HepG2 (cell line): Measurements from ENCODE around the gene C20orf204. TPM values are rescaled to one million over a fixed set of nuclear protein-coding genes. Genes with fewer than 3 reads are reported as not detected.
A peak's percentile ranks its signal among the peaks of the same experiment; 100 is the strongest.

Experiments used
- ETV5 ChIP-seq: IDR thresholded peaks from 2 replicates; pipeline ENCODE4 v1.6.1; 2018; ENCODE audit warnings: missing biosample characterization, missing genetic modification reagents, inconsistent platforms, borderline replicate concordance
- PITX1 ChIP-seq: sonication (generic); formaldehyde crosslinking; IDR thresholded peaks from 2 replicates; pipeline ENCODE4 v1.5.1; 2020; ENCODE audit warnings: mild to moderate bottlenecking, missing genetic modification reagents
- PLRG1 ChIP-seq: fragments of 450-650 bp; conservative IDR thresholded peaks from 2 replicates; pipeline ENCODE4 v1.6.1; 2016
- PRDM4 ChIP-seq: sonication (generic); formaldehyde crosslinking; IDR thresholded peaks from 2 replicates; pipeline ENCODE4 v1.9.0; 2021; ENCODE audit warnings: missing genetic modification reagents, borderline replicate concordance
- ZBTB25 ChIP-seq: IDR thresholded peaks from 2 replicates; pipeline ENCODE4 v1.6.1; 2018; ENCODE audit warnings: missing genetic modification reagents
- ZKSCAN5 ChIP-seq: sonication (generic); formaldehyde crosslinking; IDR thresholded peaks from 2 replicates; pipeline ENCODE4 v1.5.1; 2020; ENCODE audit warnings: mild to moderate bottlenecking, missing genetic modification reagents
- ZNF350 ChIP-seq: sonication (generic); formaldehyde crosslinking; IDR thresholded peaks from 2 replicates; pipeline ENCODE4 v1.4.0; 2020; ENCODE audit warnings: mild to moderate bottlenecking, low read depth, missing genetic modification reagents, borderline replicate concordance
- polyA plus RNA-seq, 8 experiments: library from polyadenylated mRNA; depleted of rRNA in 3 of 8; stranded (reverse) in 7 of 8; unstranded in 1 of 8; fragments of >200 nt; fragmentation: Illumina TruSeq in 4 of 8; extraction: Trizol in 4 of 8; gene quantifications; 2 replicates each; pipeline versions ENCODE4 v1.2.1 to v1.2.3, GENCODE V29; 2011 to 2016; ENCODE audit warnings: low read depth in 4 of 8, missing spikeins in 1 of 8, mixed read lengths in 1 of 8; ENCODE audit not compliant: insufficient read depth in 1 of 8
- total RNA-seq, 5 experiments: library from RNA; depleted of rRNA; stranded (reverse); fragments of >200 nt; fragmentation: Illumina TruSeq; extraction: Trizol; gene quantifications; 2 replicates each; pipeline ENCODE4 v1.2.3, GENCODE V29; 2016; ENCODE audit warnings: low read depth in 1 of 5

Gene C20orf204
- total and polyA plus RNA-seq, 2 of the 13 experiments (the other 11 are each of a cell fraction or from before 2014, with no cell fraction given): 22.1 to 80.0 TPM

DNA sequence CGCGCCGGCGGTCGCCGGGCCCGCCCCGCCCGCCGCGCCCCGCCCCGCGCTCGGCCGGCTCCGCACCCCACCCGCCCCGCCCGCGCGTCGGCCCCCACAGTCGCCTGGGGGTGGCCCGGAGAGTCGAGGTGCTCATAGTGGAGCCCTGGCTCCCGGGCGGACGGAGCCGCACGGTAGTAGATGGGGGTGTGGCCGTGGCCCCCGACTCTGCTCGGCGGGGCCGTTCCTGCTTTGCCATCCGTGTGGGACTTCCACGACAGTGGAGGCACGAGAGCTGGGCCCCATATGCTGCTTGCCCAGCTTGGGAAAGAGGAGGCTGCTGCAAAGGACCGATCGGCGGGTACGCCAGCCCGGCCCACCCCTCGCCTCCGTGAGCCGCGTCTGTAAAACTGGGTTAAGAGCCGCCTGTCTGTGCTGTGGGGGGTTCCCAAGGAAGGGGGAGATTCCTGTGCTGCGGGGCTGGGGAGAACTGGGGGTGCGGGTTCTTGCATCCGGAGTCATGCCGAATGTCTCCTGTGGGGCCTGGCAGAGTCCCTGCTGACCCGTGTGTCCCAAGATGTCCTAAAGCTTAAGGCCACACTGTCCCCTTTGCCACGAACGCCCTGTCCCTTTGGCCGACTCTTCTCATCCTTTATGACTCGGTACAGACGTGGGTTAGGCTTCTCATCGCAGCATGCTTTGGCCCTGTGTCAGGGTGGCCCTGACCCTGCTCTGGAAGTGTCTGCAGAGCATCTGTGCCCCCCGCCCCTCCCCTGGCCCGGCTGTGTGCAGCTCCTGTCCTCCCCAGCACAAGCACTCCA lies 44.2 kb downstream of the C20orf204 start, which contains the start of gene OPRL1 (continued):
- TF ChIP-seq ZNF350 (peak; percentile 31; the same call in 1 of the 2 replicates), PRDM4 (no peak), PITX1 (peak; percentile 11; the same call in 1 of the 2 replicates), ZBTB25 (CRISPR knock-in tag) (no peak), PLRG1 (no peak), ETV5 (CRISPR knock-in tag) (peak; percentile 30; the same call in 1 of the 2 replicates), ZKSCAN5 (no peak)
